ENCODE results near the gene BAIAP2.

DNA sequence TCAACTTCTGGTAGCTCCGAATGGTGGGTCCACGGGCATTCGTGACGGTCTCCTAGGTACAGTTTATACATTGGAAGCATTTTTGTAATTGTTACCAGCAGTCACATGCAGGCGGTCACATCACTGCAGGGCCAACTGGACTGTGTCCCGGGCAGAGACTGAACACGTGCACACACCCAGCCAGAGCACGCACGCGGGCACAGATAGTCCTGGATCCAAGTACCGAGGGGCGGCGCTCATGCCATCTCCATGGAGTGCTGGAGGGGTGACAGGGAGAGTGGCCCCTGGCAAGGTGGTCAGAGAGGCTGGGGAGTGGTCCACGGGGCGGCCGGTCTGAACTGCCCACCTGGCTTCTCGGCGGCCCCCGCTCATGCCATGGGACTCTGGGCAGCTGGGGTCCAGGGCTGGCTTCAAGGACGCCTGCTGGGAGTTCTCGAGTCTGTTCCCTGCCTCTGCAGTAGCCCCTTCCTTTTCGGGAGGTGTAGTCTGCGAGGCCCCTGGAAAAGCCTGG lies 34.2 kb downstream of the BAIAP2 start:
- TF ChIP-seq, protein P1, sequence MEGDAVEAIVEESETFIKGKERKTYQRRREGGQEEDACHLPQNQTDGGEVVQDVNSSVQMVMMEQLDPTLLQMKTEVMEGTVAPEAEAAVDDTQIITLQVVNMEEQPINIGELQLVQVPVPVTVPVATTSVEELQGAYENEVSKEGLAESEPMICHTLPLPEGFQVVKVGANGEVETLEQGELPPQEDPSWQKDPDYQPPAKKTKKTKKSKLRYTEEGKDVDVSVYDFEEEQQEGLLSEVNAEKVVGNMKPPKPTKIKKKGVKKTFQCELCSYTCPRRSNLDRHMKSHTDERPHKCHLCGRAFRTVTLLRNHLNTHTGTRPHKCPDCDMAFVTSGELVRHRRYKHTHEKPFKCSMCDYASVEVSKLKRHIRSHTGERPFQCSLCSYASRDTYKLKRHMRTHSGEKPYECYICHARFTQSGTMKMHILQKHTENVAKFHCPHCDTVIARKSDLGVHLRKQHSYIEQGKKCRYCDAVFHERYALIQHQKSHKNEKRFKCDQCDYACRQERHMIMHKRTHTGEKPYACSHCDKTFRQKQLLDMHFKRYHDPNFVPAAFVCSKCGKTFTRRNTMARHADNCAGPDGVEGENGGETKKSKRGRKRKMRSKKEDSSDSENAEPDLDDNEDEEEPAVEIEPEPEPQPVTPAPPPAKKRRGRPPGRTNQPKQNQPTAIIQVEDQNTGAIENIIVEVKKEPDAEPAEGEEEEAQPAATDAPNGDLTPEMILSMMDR (IDR thresholded peaks at IDR 0.05) = no peak
- no peak for TF ChIP-seq POLR2A (IDR thresholded peaks at IDR 0.05)
